H9 (cell line): ENCODE data around the gene PMM2. TPM values are rescaled to one million over a fixed set of nuclear protein-coding genes. Genes with fewer than 3 reads are reported as not detected.
A peak's percentile ranks its signal among the peaks of the same experiment; 100 is the strongest.

ENCODE experiments used
- DNase-seq: peaks from one replicate; pipeline ENCODE4 v3.0.0-alpha.2; 2017
- H2AFZ ChIP-seq: one replicate; pipeline ENCODE4 v1.6.1; 2013; ENCODE audit warnings: mild to moderate bottlenecking, low read length, control low read depth, moderate library complexity
- H2AK5ac ChIP-seq: 2 replicates; pipeline ENCODE4 v1.6.1; 2013; ENCODE audit warnings: low read length, control low read depth, mixed read lengths; ENCODE audit not compliant: insufficient read length
- H2BK120ac ChIP-seq: one replicate; pipeline ENCODE4 v1.6.1; 2013; ENCODE audit warnings: low read depth, mild to moderate bottlenecking, low read length, control low read depth, inconsistent platforms; ENCODE audit not compliant: poor library complexity, severe bottlenecking
- H2BK12ac ChIP-seq: 2 replicates; pipeline ENCODE4 v1.6.1; 2013; ENCODE audit warnings: low read length, control low read depth, mixed read lengths, low read depth; ENCODE audit not compliant: insufficient read length
- H2BK15ac ChIP-seq: 2 replicates; pipeline ENCODE4 v1.6.1; 2013; ENCODE audit warnings: low read depth, low read length, control low read depth
- H2BK20ac ChIP-seq: one replicate; pipeline ENCODE4 v1.6.1; 2013; ENCODE audit warnings: low read depth, mild to moderate bottlenecking, low read length, control low read depth, inconsistent platforms; ENCODE audit not compliant: poor library complexity, severe bottlenecking
- H2BK5ac ChIP-seq: 2 replicates; pipeline ENCODE4 v1.6.1; 2013; ENCODE audit warnings: low read length, control low read depth, mixed read lengths; ENCODE audit not compliant: insufficient read length
- H3K14ac ChIP-seq: 2 replicates; pipeline ENCODE4 v1.6.1; 2013; ENCODE audit warnings: low read length, control low read depth; ENCODE audit not compliant: insufficient read depth
- H3K18ac ChIP-seq: 2 replicates; pipeline ENCODE4 v1.6.1; 2013; ENCODE audit warnings: low read depth, mild to moderate bottlenecking, mixed read lengths, low read length, control low read depth; ENCODE audit not compliant: insufficient read length
- H3K23ac ChIP-seq: 2 replicates; pipeline ENCODE4 v1.6.1; 2013; ENCODE audit warnings: low read length, control low read depth, mixed read lengths, low read depth; ENCODE audit not compliant: insufficient read length
- H3K23me2 ChIP-seq: 2 replicates; pipeline ENCODE4 v1.6.1; 2013; ENCODE audit warnings: low read depth, mild to moderate bottlenecking, mixed read lengths, low read length, control low read depth; ENCODE audit not compliant: insufficient read length, poor library complexity, severe bottlenecking
- H3K27ac ChIP-seq: 2 replicates; pipeline ENCODE4 v1.5.1; 2013; ENCODE audit warnings: low read length, control low read depth, mixed read lengths, low read depth; ENCODE audit not compliant: insufficient read length
- H3K27me3 ChIP-seq: 2 replicates; pipeline ENCODE4 v1.6.1; 2013; ENCODE audit warnings: low read length, control low read depth, inconsistent platforms; ENCODE audit not compliant: insufficient read depth
- H3K4ac ChIP-seq: 2 replicates; pipeline ENCODE4 v1.6.1; 2013; ENCODE audit warnings: low read depth, mild to moderate bottlenecking, control low read depth, inconsistent platforms, low read length, moderate library complexity
- H3K4me1 ChIP-seq: 2 replicates; pipeline ENCODE4 v1.6.1; 2013; ENCODE audit warnings: low read length, control low read depth, inconsistent platforms; ENCODE audit not compliant: insufficient read depth
- H3K4me2 ChIP-seq: 2 replicates; pipeline ENCODE4 v1.6.1; 2013; ENCODE audit warnings: low read length, control low read depth, mixed read lengths; ENCODE audit not compliant: insufficient read length, insufficient read depth
- H3K56ac ChIP-seq: 2 replicates; pipeline ENCODE4 v1.6.1; 2013; ENCODE audit warnings: low read depth, mild to moderate bottlenecking, mixed read lengths, low read length, control low read depth; ENCODE audit not compliant: insufficient read length
- H3K79me1 ChIP-seq: 2 replicates; pipeline ENCODE4 v1.6.1; 2013; ENCODE audit warnings: low read depth, mild to moderate bottlenecking, moderate library complexity, low read length, control low read depth, inconsistent platforms; ENCODE audit not compliant: insufficient read depth, poor library complexity, severe bottlenecking
- H3K79me2 ChIP-seq: 2 replicates; pipeline ENCODE4 v1.6.1; 2013; ENCODE audit warnings: low read length, control low read depth, inconsistent platforms; ENCODE audit not compliant: insufficient read depth
- H3K9ac ChIP-seq: 2 replicates; pipeline ENCODE4 v1.6.1; 2013; ENCODE audit warnings: low read length, control low read depth, mixed read lengths; ENCODE audit not compliant: insufficient read length; ENCODE audit errors: extremely low read depth
- H3K9me3 ChIP-seq: one replicate; pipeline ENCODE4 v1.6.1; 2013; ENCODE audit warnings: low read depth, low read length, inconsistent platforms; ENCODE audit not compliant: control insufficient read depth
- H3T11ph ChIP-seq: one replicate; pipeline ENCODE4 v1.6.1; 2013; ENCODE audit warnings: mild to moderate bottlenecking, low read length, control low read depth, inconsistent platforms
- H4K20me1 ChIP-seq: one replicate; pipeline ENCODE4 v1.6.1; 2013; ENCODE audit not compliant: control insufficient read depth, insufficient read length, insufficient read depth
- H4K5ac ChIP-seq: 2 replicates; pipeline ENCODE4 v1.6.1; 2013; ENCODE audit warnings: low read depth, mild to moderate bottlenecking, mixed read lengths, low read length, control low read depth; ENCODE audit not compliant: insufficient read length
- H4K8ac ChIP-seq: replicated peaks from 2 replicates; pipeline ENCODE4 v1.6.1; 2013; ENCODE audit warnings: low read length, control low read depth, mixed read lengths, low read depth; ENCODE audit not compliant: insufficient read length
- H4K91ac ChIP-seq: 2 replicates; pipeline ENCODE4 v1.6.1; 2013; ENCODE audit warnings: low read depth, mild to moderate bottlenecking, moderate library complexity, mixed read lengths, low read length, control low read depth; ENCODE audit not compliant: insufficient read length
- H3K27ac Mint-ChIP-seq, 3 experiments: 2 replicates in 2 of 3; 3 replicates in 1 of 3; pipeline ENCODE4 v1.8.0; 2020 to 2021; ENCODE audit warnings: mixed read lengths in 3 of 3, mild to moderate bottlenecking in 1 of 3, moderate library complexity in 1 of 3
- H3K27me3 Mint-ChIP-seq: 2 replicates; pipeline ENCODE4 v1.8.0; 2021; ENCODE audit warnings: low read depth, mild to moderate bottlenecking, moderate library complexity, mixed read lengths
- H3K36me3 Mint-ChIP-seq, 3 experiments: 2 replicates in 2 of 3; 3 replicates in 1 of 3; pipeline ENCODE4 v1.8.0; 2020 to 2021; ENCODE audit warnings: low read depth in 3 of 3, mixed read lengths in 3 of 3; ENCODE audit not compliant: insufficient read depth in 1 of 3
- H3K4me1 Mint-ChIP-seq, 2 experiments: 2 replicates each; pipeline ENCODE4 v1.8.0; 2020; ENCODE audit warnings: mixed read lengths in 2 of 2
- H3K4me3 Mint-ChIP-seq, 2 experiments: 2 replicates in 1 of 2; 3 replicates in 1 of 2; pipeline ENCODE4 v1.8.0; 2020 to 2021; ENCODE audit warnings: mild to moderate bottlenecking in 2 of 2, mixed read lengths in 2 of 2, moderate library complexity in 1 of 2
- H3K9me3 Mint-ChIP-seq, 2 experiments: 2 replicates in 1 of 2; 3 replicates in 1 of 2; pipeline ENCODE4 v1.8.0; 2020; ENCODE audit warnings: mild to moderate bottlenecking in 2 of 2, mixed read lengths in 2 of 2, moderate library complexity in 1 of 2
- CTCF ChIP-seq: fragments of 200-600 bp; sonication (generic); conservative IDR thresholded peaks from 3 replicates; pipeline ENCODE4 v1.8.0; 2021; ENCODE audit warnings: antibody characterized with exemption, mild to moderate bottlenecking
- WGBS: extraction: QIAGEN DNeasy Blood & Tissue Kit; methylation state at CpG from one replicate; pipeline ENCODE4 v1.1.7; 2013; ENCODE audit warnings: missing lambda C conversion rate, low lambda C conversion rate, mixed read lengths; ENCODE audit not compliant: insufficient read length; ENCODE audit errors: extremely low coverage; 5-methylcytosine and 5-hydroxymethylcytosine counted together
- total RNA-seq: library from RNA; stranded (reverse); gene quantifications from 2 replicates; pipeline ENCODE4 v1.2.1, GENCODE V29; 2021

Gene PMM2
- total RNA-seq, 1 experiment from 2014 or later = 82.7 TPM

GRCh38 chr16:8867216-8867931 lies 69.7 kb downstream of the PMM2 start:
- no peaks in the 10 kb centered on the region for H3K79me1 ChIP-seq
- no peak overlapping the region for H2BK120ac ChIP-seq
- H3K27me3 ChIP-seq = no peaks in the 10 kb centered on the region
- H2BK12ac ChIP-seq = no peak overlapping the region
- peak overlapping the region; percentile 9; the same call in 1 of the 2 replicates for H3K14ac ChIP-seq
- Mint-ChIP-seq H3K36me3 (peaks cover 4 to 12% (median 12%) of the 10 kb centered on the region in 3 experiments; a peak in 6 of 7 replicates), H3K4me1 (peaks cover 48 to 53% of the 10 kb centered on the region in 2 experiments), H3K27me3 (peaks cover 2% of the 10 kb centered on the region; the same call in 1 of the 2 replicates), H3K27ac (peak overlapping the region; percentile 54 to 93 (median 75)), H3K4me3 (peak overlapping the region; percentile 90), H3K9me3 (no peaks in the 10 kb centered on the region; a peak in 2 of 5 replicates)
- no peak overlapping the region for H2BK20ac ChIP-seq
- peak overlapping the region; percentile 74 for H3K9ac ChIP-seq
- H2BK15ac ChIP-seq = no peak overlapping the region
- H3K9me3 ChIP-seq = no peaks in the 10 kb centered on the region
- peaks cover 15% of the 10 kb centered on the region for H3K23me2 ChIP-seq
- no peak overlapping the region for H3K27ac ChIP-seq
- H3K4me2 ChIP-seq = peak overlapping the region; percentile 99
- no peak overlapping the region for H2AK5ac ChIP-seq
- H2BK5ac ChIP-seq = no peak overlapping the region
- H2AFZ ChIP-seq = no peak overlapping the region
- no peak overlapping the region for H3T11ph ChIP-seq
- no peak for DNase-seq
- WGBS = no CpG with 5 or more reads among the region's 35 CpGs
- H3K4ac ChIP-seq = no peak overlapping the region
- H3K79me2 ChIP-seq = peaks cover 43% of the 10 kb centered on the region; the same call in 1 of the 2 replicates
- H3K56ac ChIP-seq = no peak overlapping the region
- H3K18ac ChIP-seq = peak overlapping the region; percentile 40
- no peak overlapping the region for H4K91ac ChIP-seq
- H4K20me1 ChIP-seq = peaks cover 5% of the 10 kb centered on the region
- H4K8ac ChIP-seq = no peak overlapping the region
- peaks cover 20% of the 10 kb centered on the region; the same call in 1 of the 2 replicates for H3K4me1 ChIP-seq
- no peak for TF ChIP-seq CTCF
- no peak overlapping the region for H3K23ac ChIP-seq
- no peak overlapping the region for H4K5ac ChIP-seq
